ENCODE data around the gene SLC38A3. TPM values are rescaled to one million over a fixed set of nuclear protein-coding genes. Genes with fewer than 3 reads are reported as not detected.

Gene SLC38A3
- total RNA-seq, 2 experiments from 2014 or later, result not detected

- CTCF ChIA-PET, result interaction anchor here (1.1 to 14.8 kb wide), 4 partner anchors 13 to 39 kb away, joined by 3 to 307 read pairs (median 50); no protein-coding TSS in a partner anchor
- POLR2A ChIA-PET, result no interaction called here
- Mint-ChIP-seq H3K4me1 (ENCODE audit: low read depth) (peaks cover 22% of the 10 kb centered on the region), H3K36me3 (no peaks in the 10 kb centered on the region), H3K27me3 (no peaks in the 10 kb centered on the region), H3K9me3 (no peaks in the 10 kb centered on the region), H3K27ac (no peak overlapping the region), H3K4me3 (no peak overlapping the region)
- DNase-seq, result no peak
- intact Hi-C loops (cut with micrococcal nuclease), result no loop called here
Observed at GRCh38 chr3:50230794-50231125, 25.7 kb downstream of the SLC38A3 start.

GRCh38 chr3:50231581-50231980 is 26.5 kb downstream of the SLC38A3 start:
- Mint-ChIP-seq H3K36me3 (peaks cover 2% of the 10 kb centered on the region), H3K27me3 (no peaks in the 10 kb centered on the region), H3K27ac (no peak overlapping the region), H3K4me3 (no peak overlapping the region), H3K9me3 (no peaks in the 10 kb centered on the region), H3K4me1 (ENCODE audit: low read depth) (peaks cover 18% of the 10 kb centered on the region)
- no peak for DNase-seq
- intact Hi-C loops (cut with micrococcal nuclease), result no loop called here
- POLR2A ChIA-PET, result no interaction called here
- CTCF ChIA-PET, result interaction anchor here (1.1 to 14.8 kb wide), 4 partner anchors 13 to 40 kb away, joined by 3 to 307 read pairs (median 50); no protein-coding TSS in a partner anchor

- Mint-ChIP-seq H3K9me3 (no peaks in the 10 kb centered on the region), H3K4me3 (no peak overlapping the region), H3K36me3 (peaks cover 9% of the 10 kb centered on the region), H3K27ac (peak overlapping the region; percentile 2), H3K27me3 (no peaks in the 10 kb centered on the region), H3K4me1 (ENCODE audit: low read depth) (peaks cover 14% of the 10 kb centered on the region)
- CTCF ChIA-PET, result interaction anchor here (0.6 to 14.8 kb wide), 3 partner anchors 12 to 431 kb away, joined by 3 to 307 read pairs (median 96); no protein-coding TSS in a partner anchor
- POLR2A ChIA-PET, result no interaction called here
- no peak for DNase-seq
- intact Hi-C loops (cut with micrococcal nuclease), result no loop called here
Observed at GRCh38 chr3:50232303-50232702, 27.2 kb downstream of the SLC38A3 start.

DNA sequence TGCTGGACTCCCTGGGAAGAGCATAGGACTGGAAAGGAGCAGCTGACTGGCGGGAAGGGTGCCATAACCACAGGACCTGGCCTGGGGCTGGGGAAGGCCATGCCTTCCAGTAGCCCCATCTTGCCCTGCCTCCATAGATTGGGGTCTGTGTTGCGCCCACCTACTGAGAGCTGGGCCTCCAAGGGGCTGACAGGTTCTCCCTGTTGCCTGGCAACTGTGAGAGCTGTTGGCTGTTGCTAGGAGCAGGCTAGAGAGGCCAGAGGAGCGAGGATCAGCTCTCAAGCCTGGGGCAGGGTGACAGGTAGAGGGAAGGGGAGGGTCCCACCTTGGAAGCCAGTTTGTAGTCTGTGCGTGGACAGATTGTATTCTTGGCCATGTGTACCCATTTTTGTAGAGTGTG is 28.1 kb downstream of the SLC38A3 start:
- H3K36me3 Mint-ChIP-seq, result peaks cover 17% of the 10 kb centered on the region
- H3K27me3 Mint-ChIP-seq, result no peaks in the 10 kb centered on the region
- no peaks in the 10 kb centered on the region for H3K9me3 Mint-ChIP-seq
- ChIA-PET POLR2A (interaction anchor here (1.2 kb wide), 1 partner anchor 14 kb away, joined by 5 read pairs; no protein-coding TSS in a partner anchor), CTCF (interaction anchor here (2.5 to 14.8 kb wide), 3 partner anchors 11 to 39 kb away, joined by 6 to 307 read pairs (median 96); no protein-coding TSS in a partner anchor)
- H3K4me1 Mint-ChIP-seq (ENCODE audit: low read depth), result peaks cover 11% of the 10 kb centered on the region
- H3K4me3 Mint-ChIP-seq, result no peak overlapping the region
- H3K27ac Mint-ChIP-seq, result no peak overlapping the region
- DNase-seq, result no peak
- intact Hi-C loops (cut with micrococcal nuclease), result no loop called here

DNA sequence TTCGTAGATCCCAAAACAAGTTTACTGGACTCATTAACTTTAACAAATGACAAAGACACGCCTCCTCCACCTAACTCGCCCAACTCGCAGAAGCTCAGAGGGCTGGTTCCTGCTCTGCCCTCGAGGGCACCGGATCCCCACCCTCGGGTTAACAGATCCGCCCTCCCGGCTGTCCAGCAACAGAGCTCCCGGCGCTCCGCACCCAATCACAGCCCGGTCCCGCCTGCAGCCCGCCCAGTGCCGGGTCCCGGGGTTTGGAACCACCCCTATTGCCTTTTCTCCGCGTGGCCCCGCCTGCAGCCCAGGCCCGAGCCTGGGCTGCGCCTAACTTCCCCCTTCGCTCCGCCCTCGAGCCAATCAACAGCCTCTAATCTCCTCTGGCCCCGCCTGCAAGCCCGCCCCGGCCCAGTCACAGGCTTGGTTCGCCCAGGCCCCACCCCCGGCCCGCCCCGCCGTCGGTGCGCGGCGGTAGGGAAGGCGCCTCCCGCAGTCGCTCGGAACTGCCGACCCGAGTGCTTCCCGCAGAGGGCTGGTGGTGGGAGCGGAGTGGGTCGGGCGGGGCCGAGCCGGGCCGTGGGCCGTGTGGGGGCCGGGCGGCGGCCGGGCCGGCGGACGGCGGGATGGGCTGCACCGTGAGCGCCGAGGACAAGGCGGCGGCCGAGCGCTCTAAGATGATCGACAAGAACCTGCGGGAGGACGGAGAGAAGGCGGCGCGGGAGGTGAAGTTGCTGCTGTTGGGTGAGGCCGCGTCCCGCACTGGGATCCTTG is 30.8 kb downstream of the SLC38A3 start, which contains the start of gene GNAI2:
GNAI2 (plus strand) TSS at position 489 of the 768 bp plus-strand sequence; CDS start at position 621, 132 bp downstream.
- Mint-ChIP-seq H3K4me1 (ENCODE audit: low read depth) (peaks cover 30% of the 10 kb centered on the region), H3K9me3 (no peaks in the 10 kb centered on the region), H3K27ac (peak within 1 kb of the TSS; percentile 94), H3K4me3 (peak within 1 kb of the TSS; percentile 91), H3K27me3 (no peaks in the 10 kb centered on the region), H3K36me3 (peaks cover 17% of the 10 kb centered on the region)
- intact Hi-C loops (cut with micrococcal nuclease), result loop anchor here (1.0 to 5.0 kb wide), 3 partner anchors 9 to 366 kb away; no protein-coding TSS in a partner anchor
- CTCF ChIA-PET, result interaction anchor here (0.5 to 14.8 kb wide), 7 partner anchors 8 to 86 kb away, joined by 3 to 307 read pairs (median 7); no protein-coding TSS in a partner anchor
- POLR2A ChIA-PET, result interaction anchor here (0.7 to 3.5 kb wide), 10 partner anchors 9 to 331 kb away, joined by 3 to 17 read pairs (median 4); partner anchors contain the start of genes HYAL3 and NAA80
- DNase-seq, result peak; percentile 100

DNA sequence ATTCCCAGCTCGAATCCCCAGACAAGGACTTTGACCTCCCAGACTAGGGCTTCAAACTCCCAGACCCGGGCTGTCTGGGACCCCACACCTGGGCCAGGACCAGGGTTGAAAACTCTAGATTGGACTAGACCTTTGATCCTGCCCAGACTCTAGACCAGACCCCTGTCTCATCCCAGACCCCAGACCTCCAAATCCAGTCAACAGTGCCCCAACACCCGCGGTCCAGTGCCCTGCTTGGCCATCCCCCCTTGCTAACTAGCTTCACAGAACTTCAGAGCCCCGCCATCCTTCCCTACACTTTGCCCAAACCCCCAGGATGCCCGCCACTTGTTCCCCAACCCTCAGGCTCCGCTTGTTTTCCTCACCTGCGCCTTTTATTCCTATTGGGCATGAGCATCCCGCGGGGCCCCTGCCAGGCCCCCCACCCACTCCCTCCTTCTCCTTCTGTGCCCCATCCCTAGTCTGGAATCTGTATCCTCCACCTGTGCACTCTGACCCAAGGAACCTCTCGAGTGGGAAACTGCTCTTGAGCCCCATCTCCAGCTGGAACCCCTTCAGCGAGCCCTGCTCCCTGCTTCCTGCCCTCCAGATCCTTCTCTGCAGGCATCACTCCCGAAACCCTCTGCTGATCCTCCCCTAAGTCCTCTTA is 31.5 kb downstream of the SLC38A3 start:
- Mint-ChIP-seq H3K27me3 (no peaks in the 10 kb centered on the region), H3K4me1 (ENCODE audit: low read depth) (peaks cover 38% of the 10 kb centered on the region), H3K36me3 (peaks cover 20% of the 10 kb centered on the region), H3K4me3 (peak overlapping the region; percentile 91), H3K27ac (peak overlapping the region; percentile 94), H3K9me3 (no peaks in the 10 kb centered on the region)
- ChIA-PET POLR2A (interaction anchor here (1.1 to 3.5 kb wide), 6 partner anchors 9 to 100 kb away, joined by 3 to 17 read pairs (median 6); partner anchors contain the start of genes HYAL3 and NAA80), CTCF (interaction anchor here (1.1 to 14.8 kb wide), 4 partner anchors 8 to 42 kb away, joined by 3 to 307 read pairs (median 28); no protein-coding TSS in a partner anchor)
- intact Hi-C loops (cut with micrococcal nuclease), result loop anchor here (5.0 kb wide), 1 partner anchor 366 kb away; no protein-coding TSS in a partner anchor
- peak; percentile 22 for DNase-seq

DNA sequence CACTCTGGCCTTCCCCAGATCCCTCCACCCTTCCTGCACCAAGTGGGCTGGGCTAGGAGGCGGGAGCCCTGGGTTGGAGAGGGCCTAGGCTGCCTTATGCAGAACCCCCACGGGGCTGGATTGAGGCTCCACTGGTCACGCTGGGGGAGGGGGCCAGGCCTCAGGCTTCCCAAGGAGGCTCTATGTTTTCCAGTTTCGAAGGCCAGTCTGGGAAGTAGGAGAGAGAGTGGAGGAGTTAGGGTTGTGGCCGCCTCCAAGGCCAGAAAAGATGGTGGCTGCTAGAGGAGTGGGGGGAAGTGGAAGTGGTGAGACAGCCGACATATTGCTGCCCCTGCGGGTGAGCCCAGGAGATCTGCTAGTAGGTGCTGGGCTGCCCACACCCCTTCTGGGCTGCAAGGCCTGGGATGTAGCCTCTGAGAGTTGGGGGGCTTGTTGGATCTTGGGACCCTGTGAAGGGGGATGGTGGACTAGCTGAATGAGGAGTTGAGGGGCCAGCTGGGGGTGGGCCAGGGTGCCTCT is 32.1 kb downstream of the SLC38A3 start:
- H3K4me3 Mint-ChIP-seq, result peak overlapping the region; percentile 91
- POLR2A ChIA-PET, result interaction anchor here (0.9 to 3.5 kb wide), 5 partner anchors 10 to 62 kb away, joined by 5 to 17 read pairs (median 11); partner anchors contain the start of genes HYAL3 and NAA80
- CTCF ChIA-PET, result interaction anchor here (0.6 to 14.8 kb wide), 5 partner anchors 7 to 87 kb away, joined by 3 to 307 read pairs (median 3); no protein-coding TSS in a partner anchor
- intact Hi-C loops (cut with micrococcal nuclease), result loop anchor here (5.0 kb wide), 1 partner anchor 365 kb away; no protein-coding TSS in a partner anchor
- no peaks in the 10 kb centered on the region for H3K27me3 Mint-ChIP-seq
- DNase-seq, result peak; percentile 55
- H3K4me1 Mint-ChIP-seq (ENCODE audit: low read depth), result peaks cover 43% of the 10 kb centered on the region
- no peaks in the 10 kb centered on the region for H3K9me3 Mint-ChIP-seq
- H3K27ac Mint-ChIP-seq, result peak overlapping the region; percentile 94
- peaks cover 20% of the 10 kb centered on the region for H3K36me3 Mint-ChIP-seq

GRCh38 chr3:50237754-50238548 is 32.9 kb downstream of the SLC38A3 start:
- peaks cover 51% of the 10 kb centered on the region for H3K4me1 Mint-ChIP-seq (ENCODE audit: low read depth)
- H3K4me3 Mint-ChIP-seq, result peak overlapping the region; percentile 91

GRCh38 chr3:50238549-50239026 is 33.5 kb downstream of the SLC38A3 start:
- POLR2A ChIA-PET, result interaction anchor here (0.5 to 3.5 kb wide), 4 partner anchors 8 to 59 kb away, joined by 3 to 17 read pairs (median 8); no protein-coding TSS in a partner anchor
- peaks cover 23% of the 10 kb centered on the region for H3K36me3 Mint-ChIP-seq

More at GRCh38 chr3:50237754-50238548, 32.9 kb downstream of the SLC38A3 start:
- no peaks in the 10 kb centered on the region for H3K27me3 Mint-ChIP-seq
- POLR2A ChIA-PET, result interaction anchor here (0.5 to 3.5 kb wide), 5 partner anchors 9 to 60 kb away, joined by 3 to 17 read pairs (median 5); no protein-coding TSS in a partner anchor
- H3K27ac Mint-ChIP-seq, result peak overlapping the region; percentile 94
- H3K9me3 Mint-ChIP-seq, result no peaks in the 10 kb centered on the region
- intact Hi-C loops (cut with micrococcal nuclease), result loop anchor here (1.0 to 5.0 kb wide), 3 partner anchors 8 to 364 kb away; partner anchors contain the start of gene IFRD2
- CTCF ChIA-PET, result interaction anchor here (0.6 to 14.8 kb wide), 6 partner anchors 6 to 86 kb away, joined by 3 to 307 read pairs (median 3); no protein-coding TSS in a partner anchor
- peaks cover 23% of the 10 kb centered on the region for H3K36me3 Mint-ChIP-seq
- DNase-seq, result peak; percentile 95

DNA sequence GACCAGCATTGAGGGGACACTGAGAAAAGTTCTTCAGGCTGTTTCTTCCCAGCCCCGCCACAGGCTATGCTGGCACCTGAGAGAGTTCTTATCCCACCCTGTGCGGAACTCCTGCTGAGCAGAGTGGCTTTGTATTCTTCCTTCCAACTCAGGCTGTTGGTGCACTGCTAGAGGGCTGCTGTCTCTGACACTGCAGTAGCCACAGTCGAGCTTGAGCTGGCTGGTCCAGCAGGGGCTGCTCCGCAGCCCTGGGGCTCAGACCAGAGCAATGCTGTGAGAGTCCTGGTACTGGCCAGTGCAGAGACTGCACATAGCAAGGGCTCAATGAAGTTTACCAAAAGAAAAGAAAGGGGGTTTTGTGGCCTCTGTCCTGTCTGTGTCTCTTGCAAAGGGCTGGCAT is 34.6 kb downstream of the SLC38A3 start:
- H3K9me3 Mint-ChIP-seq, result no peaks in the 10 kb centered on the region
- no peaks in the 10 kb centered on the region for H3K27me3 Mint-ChIP-seq
- peaks cover 25% of the 10 kb centered on the region for H3K36me3 Mint-ChIP-seq
- POLR2A ChIA-PET, result no interaction called here
- CTCF ChIA-PET, result interaction anchor here (9.5 kb wide), 1 partner anchor 8 kb away, joined by 307 read pairs; the partner anchor contains the start of gene GNAI2
- intact Hi-C loops (cut with micrococcal nuclease), result loop anchor here (5.0 kb wide), 1 partner anchor 363 kb away; no protein-coding TSS in a partner anchor
- peaks cover 64% of the 10 kb centered on the region for H3K4me1 Mint-ChIP-seq (ENCODE audit: low read depth)
- no peak for DNase-seq
- peak overlapping the region; percentile 91 for H3K4me3 Mint-ChIP-seq
- H3K27ac Mint-ChIP-seq, result peak overlapping the region; percentile 96

More at GRCh38 chr3:50238549-50239026, 33.5 kb downstream of the SLC38A3 start:
- Mint-ChIP-seq H3K27ac (peak overlapping the region; percentile 94), H3K9me3 (no peaks in the 10 kb centered on the region), H3K4me3 (peak overlapping the region; percentile 91), H3K4me1 (ENCODE audit: low read depth) (peaks cover 56% of the 10 kb centered on the region), H3K27me3 (no peaks in the 10 kb centered on the region)
- CTCF ChIA-PET, result interaction anchor here (4.2 to 14.8 kb wide), 2 partner anchors 6 to 11 kb away, joined by 45 to 307 read pairs; no protein-coding TSS in a partner anchor
- DNase-seq, result peak; percentile 43
- intact Hi-C loops (cut with micrococcal nuclease), result loop anchor here (1.0 to 5.0 kb wide), 3 partner anchors 8 to 364 kb away; partner anchors contain the start of gene IFRD2
